A549 treated with AZD2906 at 1 μM for 4 hours (cell line): ENCODE data around the gene SPACA5. TPM values are rescaled to one million over a fixed set of nuclear protein-coding genes. Genes with fewer than 3 reads are reported as not detected.

Experiments used
- total RNA-seq: library from RNA; stranded (reverse); fragments of 200-300 nt; extraction: Qiagen RNA extraction; gene quantifications from 5 replicates; pipeline ENCODE4 v1.2.3, GENCODE V29; 2022

Gene SPACA5
- not detected in 5 replicates for total RNA-seq

DNA sequence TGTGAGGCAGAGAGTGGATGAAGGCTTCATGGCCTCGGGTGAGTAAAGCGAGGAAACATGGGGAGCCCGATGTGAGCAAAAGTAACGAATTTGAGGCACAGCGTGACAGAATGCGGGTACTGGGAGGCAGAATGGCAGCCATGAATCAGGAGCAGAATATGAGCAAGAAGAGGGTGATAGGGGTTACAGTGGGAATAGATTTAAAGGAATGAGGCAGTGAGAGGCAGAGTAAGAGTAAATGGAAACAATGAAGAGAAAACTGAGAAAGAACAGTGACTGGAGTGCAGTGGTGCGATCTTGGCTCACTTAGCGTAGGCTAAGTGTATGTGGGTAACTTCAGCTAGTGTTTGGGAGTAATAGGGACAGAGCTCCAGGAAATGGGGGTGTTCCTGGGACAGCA is at the start of gene SPACA5:
TSS of gene SPACA5 (plus strand) at position 301 of the 400 bp plus-strand sequence. CDS start 815 bp downstream, outside the sequence.

DNA sequence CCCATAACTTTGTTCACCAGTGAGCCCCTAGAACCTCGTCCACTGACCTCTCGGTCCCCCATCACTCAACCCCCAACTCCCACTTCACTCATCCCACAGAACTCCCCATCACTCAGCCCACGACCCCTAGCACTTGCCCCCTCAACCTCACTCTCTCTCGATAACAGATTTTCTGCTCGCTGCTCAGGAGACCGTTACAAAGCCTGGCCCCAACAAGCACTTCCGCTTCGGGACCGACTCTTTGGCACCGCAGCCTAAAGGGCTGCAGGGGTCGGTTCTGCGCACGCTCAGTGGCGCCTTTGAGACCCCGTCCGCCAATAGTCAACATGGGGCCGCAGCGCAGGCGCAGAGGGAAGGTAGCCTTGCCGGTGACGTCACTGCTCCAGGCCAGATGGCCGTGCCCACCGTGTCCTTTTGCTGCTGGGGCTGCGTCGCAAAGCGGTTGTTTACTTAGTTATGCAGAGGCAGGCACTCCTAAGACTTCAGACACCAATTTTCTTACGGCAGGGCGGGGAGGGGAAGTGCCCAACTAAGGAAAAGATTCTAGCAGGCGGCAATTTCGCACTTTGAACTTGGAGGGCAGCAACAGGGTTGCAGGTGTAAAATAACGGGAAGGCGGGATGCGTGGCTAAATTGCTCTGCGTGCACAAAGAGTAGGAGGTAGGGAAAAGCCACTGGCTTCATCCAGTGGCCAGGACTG is 2.9 kb upstream of the SPACA5 start, which contains the start of gene ZNF182:
TSS of gene ZNF182 (minus strand) at position 232 of the 700 bp plus-strand sequence. CDS start 1,380 bp downstream, outside the sequence.

Other genes with a start within 250 kb of the SPACA5 start
- 4.1 to 6.7 TPM (median 6.1 TPM) in 5 replicates for gene ZNF81, start 170.1 kb upstream of the SPACA5 start, total RNA-seq
- 2.6 to 4.2 TPM (median 3.2 TPM) in 5 replicates for gene ZNF182, start 3.0 kb upstream of the SPACA5 start, total RNA-seq
- 0.15 to 0.37 TPM (median 0.21 TPM) in 5 replicates for gene ZNF630, start 64.7 kb downstream of the SPACA5 start, total RNA-seq
- not detected in 5 replicates for gene SPACA5B, start 123.6 kb downstream of the SPACA5 start, total RNA-seq
- gene SSX5, start 189.8 kb downstream of the SPACA5 start, total RNA-seq, result not detected in 5 replicates
- gene SSX1, start 248.4 kb downstream of the SPACA5 start, total RNA-seq, result 0.09 TPM in 1 of 5 replicates, not detected in the others